ENCODE data around the gene MGAT4A. TPM values are rescaled to one million over a fixed set of nuclear protein-coding genes. Genes with fewer than 3 reads are reported as not detected.
A peak's percentile ranks its signal among the peaks of the same experiment; 100 is the strongest.

MGAT4A gene
- total and polyA plus RNA-seq, 10 of the 15 experiments (the other 5 are each of a cell fraction or from before 2014, with no cell fraction given) = 4.3 to 23.4 (median 13.6) TPM

DNA sequence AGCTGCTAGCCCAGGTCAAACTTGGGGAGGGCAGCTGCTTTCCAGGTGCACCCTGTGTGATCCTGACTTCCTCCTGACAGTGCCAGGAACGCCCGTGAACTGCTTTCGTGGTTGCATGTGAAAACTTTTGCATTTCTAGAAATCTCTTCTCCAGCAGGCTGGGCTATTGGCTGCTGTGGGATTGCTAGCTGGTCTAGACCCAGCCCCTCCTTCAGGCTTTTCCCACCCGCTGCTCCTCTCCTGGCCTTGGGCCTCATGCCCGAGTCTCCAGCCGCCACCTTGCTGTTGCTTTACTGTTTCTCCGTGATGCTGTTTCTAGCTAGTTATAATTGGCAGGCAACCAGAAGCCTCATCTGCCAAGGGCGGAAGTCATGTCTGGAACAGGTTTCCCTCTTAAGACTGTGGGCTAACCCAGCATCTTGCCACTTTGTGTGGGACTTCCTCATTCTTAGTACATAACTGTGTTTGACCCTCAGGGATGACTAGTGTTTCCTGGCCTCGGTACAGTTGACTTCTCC lies 27.0 kb upstream of the MGAT4A start (continued):
- TF ChIP-seq ZBTB11 (CRISPR knock-in tag; IDR thresholded peaks at IDR 0.05) (no peak), IRF3 (IDR thresholded peaks at IDR 0.05) (no peak), EZH2 (IDR thresholded peaks at IDR 0.05; ENCODE audit: borderline replicate concordance, control insufficient read depth, low read depth, low read length) (no peak), POU2F2 (IDR thresholded peaks at IDR 0.05; ENCODE audit: borderline replicate concordance, low read depth, low read length) (no peak; the same call in 2 of the 3 replicates), SREBF1 (IDR thresholded peaks at IDR 0.05; ENCODE audit: low read length) (no peak), HDGF (IDR thresholded peaks at IDR 0.05) (no peak), SUZ12 (IDR thresholded peaks at IDR 0.05; ENCODE audit: unreplicated experiment) (no peak), CHD1 (IDR thresholded peaks at IDR 0.05; ENCODE audit: low read depth, low read length) (no peak), IKZF2 (IDR thresholded peaks at IDR 0.05) (peak; percentile 76 to 78), POLR2AphosphoS5 (IDR thresholded peaks at IDR 0.05; ENCODE audit: low read length) (no peak), MEF2B (IDR thresholded peaks at IDR 0.05; ENCODE audit: partially characterized antibody, poor library complexity, severe bottlenecking) (peak; percentile 37), WRNIP1 (IDR thresholded peaks at IDR 0.05; ENCODE audit: borderline replicate concordance, low read depth, low read length) (no peak), SMARCA5 (IDR thresholded peaks at IDR 0.05) (no peak), NR2F1 (conservative IDR thresholded peaks at IDR 0.05) (no peak), CBX5 (IDR thresholded peaks at IDR 0.05; ENCODE audit: low read depth) (no peak), JUNB (IDR thresholded peaks at IDR 0.05) (no peak), SIX5 (IDR thresholded peaks at IDR 0.05; ENCODE audit: low read depth, low read length, severe bottlenecking) (no peak), EGR1 (IDR thresholded peaks at IDR 0.05; ENCODE audit: borderline replicate concordance in 1 of 2, low read depth in 2 of 2, low read length in 2 of 2) (no peak), TARDBP (IDR thresholded peaks at IDR 0.05; ENCODE audit: borderline replicate concordance) (no peak), GATAD2B (conservative IDR thresholded peaks at IDR 0.05; ENCODE audit: low read depth) (0 out of 2 replicates have a peak, but pooled peaks have one; percentile 39), IKZF1 (conservative IDR thresholded peaks at IDR 0.05) (peak; percentile 75), RAD51 (IDR thresholded peaks at IDR 0.05) (no peak), NRF1 (conservative IDR thresholded peaks at IDR 0.05; ENCODE audit: low read depth, low read length) (no peak), CREM (IDR thresholded peaks at IDR 0.05; ENCODE audit: low read depth) (no peak), BCLAF1 (IDR thresholded peaks at IDR 0.05) (no peak), YY1 (IDR thresholded peaks at IDR 0.05; ENCODE audit: low read depth, low read length) (no peak), CBFB (IDR thresholded peaks at IDR 0.05; ENCODE audit: low read depth) (0 out of 2 replicates have a peak, but pooled peaks have one; percentile 44)

Data from GM12878 (cell line).